AG09319 (cell line): Measurements from ENCODE around the gene TUNAR.

Source experiments
- DNase-seq: peaks from one replicate; pipeline ENCODE4 v3.0.0-alpha.2; 2010; ENCODE audit warnings: low read depth; ENCODE audit errors: extremely low read depth
- CTCF ChIP-seq: IDR thresholded peaks from 2 replicates; pipeline ENCODE4 v1.5.1; 2011; ENCODE audit warnings: low read depth, mild to moderate bottlenecking, inconsistent platforms, low read length, moderate library complexity

Gene TUNAR

GRCh38 chr14:95850429-95850828, 26.2 kb upstream of the TUNAR start:
- no peak for DNase-seq
- no peak for TF ChIP-seq CTCF

GRCh38 chr14:95855606-95856005, 21.0 kb upstream of the TUNAR start:
- TF ChIP-seq CTCF: no peak

GRCh38 chr14:95857275-95857674, 19.4 kb upstream of the TUNAR start:
- TF ChIP-seq CTCF: no peak
- no peak for DNase-seq

More at GRCh38 chr14:95855606-95856005, 21.0 kb upstream of the TUNAR start:
- DNase-seq: no peak

GRCh38 chr14:95858893-95859292, 17.7 kb upstream of the TUNAR start:
- no peak for DNase-seq

GRCh38 chr14:95862243-95862642, 14.4 kb upstream of the TUNAR start:
- TF ChIP-seq CTCF: no peak
- no peak for DNase-seq

More at GRCh38 chr14:95858893-95859292, 17.7 kb upstream of the TUNAR start:
- TF ChIP-seq CTCF: no peak

GRCh38 chr14:95863295-95863694, 13.3 kb upstream of the TUNAR start:
- no peak for DNase-seq
- no peak for TF ChIP-seq CTCF

GRCh38 chr14:95869776-95870175, 6.9 kb upstream of the TUNAR start:
- DNase-seq: no peak
- TF ChIP-seq CTCF: no peak
